Activated naive CD8-positive, alpha-beta T cell treated with anti-CD3 and anti-CD28 coated beads, Interleukin-2, amount 50 U/mL, for 24 hours (primary cell): ENCODE results near the gene ARRB1.

Source experiments
- ATAC-seq: fragments of 150-1000 bp; cut with Tn5 transposase; one replicate; pipeline ENCODE4 v1.10.0; 2021
- DNase-seq: peaks from one replicate; pipeline ENCODE4 v3.0.0; 2021
- H3K27ac Mint-ChIP-seq: one replicate; pipeline ENCODE4 v1.8.0; 2021; ENCODE audit warnings: mild to moderate bottlenecking, mixed read lengths
- H3K27me3 Mint-ChIP-seq: one replicate; pipeline ENCODE4 v1.8.0; 2021; ENCODE audit warnings: mixed read lengths
- H3K36me3 Mint-ChIP-seq: one replicate; pipeline ENCODE4 v1.8.0; 2021; ENCODE audit warnings: low read depth, mixed read lengths
- H3K4me1 Mint-ChIP-seq: one replicate; pipeline ENCODE4 v1.8.0; 2021; ENCODE audit warnings: mixed read lengths
- H3K4me3 Mint-ChIP-seq: one replicate; pipeline ENCODE4 v1.8.0; 2021; ENCODE audit warnings: mild to moderate bottlenecking, moderate library complexity, mixed read lengths
- H3K9me3 Mint-ChIP-seq: one replicate; pipeline ENCODE4 v1.8.0; 2021; ENCODE audit warnings: mixed read lengths

The ARRB1 gene

GRCh38 chr11:75233754-75234172, 117.7 kb downstream of the ARRB1 start:
- Mint-ChIP-seq H3K4me1 (peaks cover 7% of the 10 kb centered on the region), H3K9me3 (no peaks in the 10 kb centered on the region), H3K27ac (no peak overlapping the region), H3K27me3 (peaks cover 27% of the 10 kb centered on the region), H3K4me3 (no peak overlapping the region), H3K36me3 (no peaks in the 10 kb centered on the region)
- ATAC-seq (no peak), DNase-seq (peak; percentile 20)

GRCh38 chr11:75230621-75231020, 120.8 kb downstream of the ARRB1 start:
- Mint-ChIP-seq H3K27ac (no peak overlapping the region), H3K4me1 (peaks cover 1% of the 10 kb centered on the region), H3K4me3 (no peak overlapping the region), H3K36me3 (no peaks in the 10 kb centered on the region), H3K27me3 (peaks cover 18% of the 10 kb centered on the region), H3K9me3 (no peaks in the 10 kb centered on the region)
- ATAC-seq (no peak), DNase-seq (no peak)

GRCh38 chr11:75229466-75229865, 122.0 kb downstream of the ARRB1 start:
- Mint-ChIP-seq H3K9me3 (no peaks in the 10 kb centered on the region), H3K27me3 (peaks cover 15% of the 10 kb centered on the region), H3K27ac (no peak overlapping the region), H3K4me3 (no peak overlapping the region), H3K36me3 (no peaks in the 10 kb centered on the region), H3K4me1 (no peaks in the 10 kb centered on the region)
- DNase-seq (no peak), ATAC-seq (no peak)

GRCh38 chr11:75225794-75226193, 125.7 kb downstream of the ARRB1 start:
- DNase-seq (no peak), ATAC-seq (no peak)
- H3K4me3 Mint-ChIP-seq = no peak overlapping the region
- H3K4me1 Mint-ChIP-seq = no peaks in the 10 kb centered on the region
- no peaks in the 10 kb centered on the region for H3K9me3 Mint-ChIP-seq
- no peaks in the 10 kb centered on the region for H3K36me3 Mint-ChIP-seq
- peaks cover 1% of the 10 kb centered on the region for H3K27me3 Mint-ChIP-seq
- no peak overlapping the region for H3K27ac Mint-ChIP-seq

GRCh38 chr11:75223954-75224643, 127.4 kb downstream of the ARRB1 start:
- no peaks in the 10 kb centered on the region for H3K27me3 Mint-ChIP-seq
- no peak overlapping the region for H3K27ac Mint-ChIP-seq
- no peaks in the 10 kb centered on the region for H3K9me3 Mint-ChIP-seq
- no peaks in the 10 kb centered on the region for H3K4me1 Mint-ChIP-seq
- H3K36me3 Mint-ChIP-seq = no peaks in the 10 kb centered on the region
- DNase-seq (no peak), ATAC-seq (no peak)
- no peak overlapping the region for H3K4me3 Mint-ChIP-seq

- peaks cover 20% of the 10 kb centered on the region for H3K27me3 Mint-ChIP-seq
- H3K9me3 Mint-ChIP-seq = no peaks in the 10 kb centered on the region
- H3K36me3 Mint-ChIP-seq = no peaks in the 10 kb centered on the region
- no peak overlapping the region for H3K4me3 Mint-ChIP-seq
- no peak for DNase-seq
- no peak for ATAC-seq
- H3K27ac Mint-ChIP-seq = no peak overlapping the region
- H3K4me1 Mint-ChIP-seq = no peaks in the 10 kb centered on the region
Measured at GRCh38 chr11:75219869-75220268, 131.6 kb downstream of the ARRB1 start.

GRCh38 chr11:75214843-75215242, 136.6 kb downstream of the ARRB1 start:
- Mint-ChIP-seq H3K4me1 (no peaks in the 10 kb centered on the region), H3K4me3 (no peak overlapping the region), H3K9me3 (peaks cover 9% of the 10 kb centered on the region), H3K27me3 (peaks cover 28% of the 10 kb centered on the region), H3K27ac (no peak overlapping the region), H3K36me3 (no peaks in the 10 kb centered on the region)
- no peak for DNase-seq
- ATAC-seq = no peak

- Mint-ChIP-seq H3K9me3 (peaks cover 9% of the 10 kb centered on the region), H3K4me1 (no peaks in the 10 kb centered on the region), H3K36me3 (no peaks in the 10 kb centered on the region), H3K4me3 (no peak overlapping the region), H3K27me3 (peaks cover 28% of the 10 kb centered on the region), H3K27ac (no peak overlapping the region)
- DNase-seq (peak; percentile 84), ATAC-seq (peak; percentile 65)
Measured at GRCh38 chr11:75214411-75214821, 137.0 kb downstream of the ARRB1 start.
